Sigmoid colon (tissue), 4 donors: Measurements from ENCODE around the gene SPATA6.

Source experiments
- CTCF ChIP-seq, 4 experiments: fragments of 450-650 bp in 3 of 4; fragments of 200-600 bp in 1 of 4; IDR thresholded peaks; one replicate each; pipeline ENCODE4 v1.5.1; 2016 to 2019; ENCODE audit warnings: antibody characterized with exemption in 4 of 4, mild to moderate bottlenecking in 3 of 4, moderate library complexity in 2 of 4
- POLR2AphosphoS5 ChIP-seq, 4 donors: sonication (generic); formaldehyde crosslinking; IDR thresholded peaks; one replicate each; pipeline ENCODE4 v1.6.1; 2017; ENCODE audit warnings: antibody characterized with exemption in 4 of 4

GRCh38 chr1:48258106-48258505 is 213.9 kb downstream of the SPATA6 start:
- TF ChIP-seq CTCF (IDR thresholded peaks at IDR 0.05), result no peak
- no peak for TF ChIP-seq POLR2AphosphoS5 (IDR thresholded peaks at IDR 0.05)
